Measurements from ENCODE around the gene C1QA. TPM values are rescaled to one million over a fixed set of nuclear protein-coding genes. Genes with fewer than 3 reads are reported as not detected.
A peak's percentile ranks its signal among the peaks of the same experiment; 100 is the strongest.

Gene C1QA
- polyA plus RNA-seq, 1 of the 3 experiments (the other 2 are of a cell fraction), result not detected

GRCh38 chr1:22688466-22688865 lies 52.0 kb downstream of the C1QA start:
- Histone ChIP-seq H2AFZ (ENCODE audit: low read depth) (no peak overlapping the region), H3K36me3 (replicated peaks in 1 of 2; ENCODE audit: control insufficient read depth in 1 of 2, insufficient read depth in 2 of 2, low read length in 1 of 2) (no peaks in the 10 kb centered on the region), H3K79me2 (ENCODE audit: insufficient read depth) (no peaks in the 10 kb centered on the region), H3F3A (replicated peaks; ENCODE audit: insufficient read depth) (peaks cover 17% of the 10 kb centered on the region), H3K9me2 (no peaks in the 10 kb centered on the region), H3K27ac (ENCODE audit: low read depth in 2 of 2, low read length in 1 of 2) (0 out of 4 replicates have a peak overlapping the region, but pooled peaks of 1 of the 2 experiments have one; percentile 74), H3K4me2 (no peak overlapping the region), H3K27me3 (ENCODE audit: insufficient read depth) (no peaks in the 10 kb centered on the region), H3K4me1 (ENCODE audit: control insufficient read depth in 1 of 2, insufficient read depth in 2 of 2, low read depth in 1 of 2, low read length in 1 of 2) (peaks cover 6 to 8% of the 10 kb centered on the region in 2 experiments; a peak in 3 of 4 replicates), H4K20me1 (ENCODE audit: insufficient read depth) (no peaks in the 10 kb centered on the region), H3K9me3 (no peaks in the 10 kb centered on the region), H3K9ac (no peak overlapping the region), H3K4me3 (ENCODE audit: low read depth in 2 of 2, low read length in 1 of 2) (no peak overlapping the region)
- ChIA-PET POLR2A (no interaction called here), CTCF (interaction anchor here (1.2 to 1.8 kb wide), 4 partner anchors 13 to 23 kb away, joined by 3 to 13 read pairs (median 6); no protein-coding TSS in a partner anchor)
- DNase-seq, result no peak
- TF ChIP-seq MEF2A (IDR thresholded peaks at IDR 0.05; ENCODE audit: borderline replicate concordance, low read depth) (no peak), TAF1 (IDR thresholded peaks at IDR 0.05; ENCODE audit: borderline replicate concordance, low read depth, low read length) (no peak), TEAD4 (IDR thresholded peaks at IDR 0.05; ENCODE audit: borderline replicate concordance, insufficient read depth) (no peak), IRF3 (IDR thresholded peaks at IDR 0.05; ENCODE audit: low read depth, low read length) (no peak), TCF12 (IDR thresholded peaks at IDR 0.05) (no peak), RCOR1 (IDR thresholded peaks at IDR 0.05; ENCODE audit: low read length) (no peak)

Small RNA genes lying within 50 kb of the gene (small RNA-seq; reads per million reads assigned to genes)
- 0 reads per million in 7 experiments for gene MIR6127

Other genes starting within 250 kb of the C1QA start
- 5.0 and 7.8 TPM in 2 replicates for gene ZBTB40, start 184.8 kb upstream of the C1QA start, polyA plus RNA-seq (2012; rRNA removed)
- gene EPHA8, start 73.1 kb upstream of the C1QA start, polyA plus RNA-seq (2012; rRNA removed), result 0.02 and 0.18 TPM in 2 replicates
- not detected in 2 replicates for gene C1QC, start 7.0 kb downstream of the C1QA start, polyA plus RNA-seq (2012; rRNA removed)
- not detected in 2 replicates for gene C1QB, start 16.6 kb downstream of the C1QA start, polyA plus RNA-seq (2012; rRNA removed)
- 18.6 and 25.2 TPM in 2 replicates for gene EPHB2, start 74.2 kb downstream of the C1QA start, polyA plus RNA-seq (2012; rRNA removed)